Keratinocyte (primary cell): ENCODE data around the gene BRINP3. TPM values are rescaled to one million over a fixed set of nuclear protein-coding genes. Genes with fewer than 3 reads are reported as not detected.

Source experiments
- DNase-seq: peaks from one replicate; pipeline ENCODE4 v3.0.0-alpha.2; 2011; ENCODE audit warnings: low read depth, missing footprints, low spot score
- FAIRE-seq: peaks from 2 replicates; lab custom pipeline; 2011; peaks lifted over from hg19 to GRCh38; lab: Jason Lieb, UNC
- H2AFZ ChIP-seq: 2 replicates; pipeline ENCODE4 v1.6.0; 2012; ENCODE audit warnings: low read length, control low read depth, inconsistent platforms; ENCODE audit not compliant: control insufficient read depth
- H3K27ac ChIP-seq: 2 replicates; pipeline ENCODE4 v1.5.1; 2011; ENCODE audit warnings: low read length; ENCODE audit not compliant: control insufficient read depth, insufficient read depth
- H3K27me3 ChIP-seq: 3 replicates; pipeline ENCODE4 v1.6.0; 2011; ENCODE audit warnings: low read length; ENCODE audit not compliant: control insufficient read depth, insufficient read depth; ENCODE audit errors: extremely low read depth
- H3K36me3 ChIP-seq, 2 experiments: 2 replicates in 1 of 2; 3 replicates in 1 of 2; pipeline ENCODE4 v1.5.1; 2011; ENCODE audit warnings: low read length in 2 of 2, mild to moderate bottlenecking in 1 of 2; ENCODE audit not compliant: control insufficient read depth in 2 of 2, insufficient read depth in 2 of 2; ENCODE audit errors: extremely low read depth in 1 of 2
- H3K4me1 ChIP-seq: 3 replicates; pipeline ENCODE4 v1.5.1; 2011; ENCODE audit warnings: low read length; ENCODE audit not compliant: control insufficient read depth, insufficient read depth; ENCODE audit errors: extremely low read depth
- H3K4me2 ChIP-seq: 3 replicates; pipeline ENCODE4 v1.6.0; 2011; ENCODE audit warnings: low read depth, low read length; ENCODE audit not compliant: control insufficient read depth, insufficient read depth; ENCODE audit errors: extremely low read depth
- H3K4me3 ChIP-seq, 3 experiments: fragments of 200-600 bp in 1 of 3; sonication (generic) in 1 of 3; 2 replicates in 2 of 3; 3 replicates in 1 of 3; pipeline ENCODE4 v1.5.1; 2011 to 2016; ENCODE audit warnings: low read length in 3 of 3, mild to moderate bottlenecking in 3 of 3, control low read depth in 2 of 3, inconsistent platforms in 1 of 3, low read depth in 1 of 3, mixed read lengths in 1 of 3, mixed run types in 1 of 3, moderate library complexity in 1 of 3; ENCODE audit not compliant: control insufficient read depth in 2 of 3, insufficient read depth in 2 of 3; ENCODE audit errors: extremely low read depth in 1 of 3
- H3K79me2 ChIP-seq: 2 replicates; pipeline ENCODE4 v1.6.0; 2012; ENCODE audit warnings: low read length; ENCODE audit not compliant: control insufficient read depth, insufficient read depth
- H3K9ac ChIP-seq: 3 replicates; pipeline ENCODE4 v1.6.0; 2011; ENCODE audit warnings: low read length; ENCODE audit not compliant: control insufficient read depth, insufficient read depth; ENCODE audit errors: extremely low read depth
- H3K9me1 ChIP-seq: 3 replicates; pipeline ENCODE4 v1.6.0; 2011; ENCODE audit warnings: low read length; ENCODE audit not compliant: control insufficient read depth, insufficient read depth; ENCODE audit errors: extremely low read depth
- H3K9me3 ChIP-seq: 2 replicates; pipeline ENCODE4 v1.5.1; 2012; ENCODE audit warnings: low read depth, low read length; ENCODE audit not compliant: control insufficient read depth
- H4K20me1 ChIP-seq: 3 replicates; pipeline ENCODE4 v1.6.0; 2011; ENCODE audit warnings: low read length; ENCODE audit not compliant: control insufficient read depth, insufficient read depth; ENCODE audit errors: extremely low read depth
- CTCF ChIP-seq, 3 experiments: IDR thresholded peaks in 1 of 3; conservative IDR thresholded peaks in 1 of 3; optimal IDR thresholded peaks in 1 of 3; 2 replicates in 2 of 3; 3 replicates in 1 of 3; pipeline versions ENCODE3 to v1.5.1; 2011; ENCODE audit warnings: low read length in 3 of 3, mild to moderate bottlenecking in 3 of 3, moderate library complexity in 2 of 3, control low read depth in 1 of 3, inconsistent platforms in 1 of 3; ENCODE audit not compliant: insufficient read depth in 2 of 3; ENCODE audit errors: extremely low read depth in 1 of 3
- EZH2 ChIP-seq: IDR thresholded peaks from one replicate; pipeline ENCODE4 v1.6.1; 2012; ENCODE audit warnings: inconsistent platforms, mild to moderate bottlenecking, low read length, moderate library complexity
- dilution Hi-C: fragments of 300-500 bp; cut with MboI; formaldehyde crosslinking; loops from one replicate; pipeline ENCODE4 v1.7.0; 2020; ENCODE audit warnings: low sequenced_read_pairs; ENCODE audit not compliant: extremely low pct_ligation_motif_present
- polyA minus RNA-seq, 3 experiments: library from RNA; depleted of rRNA, polyadenylated mRNA; stranded (reverse); fragments of >200 nt; gene quantifications; 1 replicate in 1 of 3; 2 replicates in 1 of 3; 3 replicates in 1 of 3; pipeline ENCODE4 v1.2.3, GENCODE V29; 2011
- polyA plus RNA-seq, 5 experiments: library from polyadenylated mRNA; depleted of rRNA in 3 of 5; stranded (reverse) in 3 of 5; stranded (forward) in 1 of 5; unstranded in 1 of 5; fragments of >200 nt; gene quantifications; 1 replicate in 1 of 5; 2 replicates in 3 of 5; 3 replicates in 1 of 5; pipeline versions ENCODE4 v1.2.1 to v1.2.3, GENCODE V29; 2011 to 2012; ENCODE audit warnings: missing spikeins in 2 of 5, low read depth in 1 of 5, low replicate concordance in 1 of 5

The BRINP3 gene
- not detected in 3 replicates for polyA plus RNA-seq
- not detected for polyA plus RNA-seq (2011; ENCODE audit: low read depth)
- polyA plus RNA-seq (2011; cell fraction: cytosol; rRNA removed), result not detected in 2 replicates
- not detected in 2 replicates for polyA plus RNA-seq (2011; cell fraction: nucleus; rRNA removed)
- polyA plus RNA-seq (2012; ENCODE audit: low replicate concordance), result not detected in 2 replicates
- polyA minus RNA-seq, result not detected in 3 replicates
- polyA minus RNA-seq (2011; cell fraction: cytosol; rRNA and poly(A)+ RNA removed), result not detected
- polyA minus RNA-seq (2011; cell fraction: nucleus; rRNA and poly(A)+ RNA removed), result not detected in 2 replicates

DNA sequence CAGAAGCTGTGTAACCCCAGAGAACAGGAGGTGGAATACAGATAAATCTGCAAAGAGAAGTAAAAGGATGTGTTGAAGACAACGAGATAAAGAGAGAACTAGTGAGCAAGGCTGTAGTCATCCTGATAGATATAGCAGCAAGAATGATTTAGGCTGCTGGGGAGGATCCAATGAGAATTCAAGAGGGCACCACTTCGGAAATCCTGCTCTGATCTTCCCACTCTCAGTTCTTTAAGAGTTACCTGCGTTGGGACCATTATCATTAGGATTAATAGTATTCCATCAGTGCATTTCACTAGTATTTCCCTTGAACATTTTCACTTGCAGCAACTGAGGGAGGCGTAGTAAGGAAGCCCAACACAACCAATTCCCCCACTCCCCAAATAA lies at the start of gene BRINP3:
Gene BRINP3 (minus strand): TSS at position 103 of the 387 bp plus-strand sequence.
- DNase-seq, result no peak
- no peaks in the 10 kb centered on the region for H3K79me2 ChIP-seq

DNA sequence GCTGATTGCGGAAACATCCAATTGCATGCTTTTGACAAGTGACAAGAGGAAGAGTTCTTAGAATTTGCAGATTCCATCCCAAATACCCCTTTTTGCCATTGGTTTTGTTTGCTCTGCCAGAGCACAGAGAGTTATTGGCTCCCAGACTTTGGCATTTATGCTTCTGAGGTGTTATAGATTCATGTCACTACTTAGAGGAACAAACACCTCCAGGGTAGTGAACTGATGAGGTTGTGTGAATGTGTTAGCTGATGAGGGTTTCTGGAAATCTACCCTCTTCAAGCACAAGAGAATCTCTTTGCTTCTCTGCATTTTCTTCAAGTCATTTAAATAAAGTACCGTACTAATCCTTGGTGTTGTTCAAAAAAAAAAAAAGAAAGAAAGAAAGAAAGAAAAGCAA lies 33.9 kb upstream of the BRINP3 start:
- dilution Hi-C loops, result no loop called here
- FAIRE-seq, result no peak
- no peaks in the 10 kb centered on the region for H3K27me3 ChIP-seq

More for the DNA sequence above, at the start of gene BRINP3:
- peak within 1 kb of the TSS; percentile 68 for H3K4me2 ChIP-seq
- dilution Hi-C loops, result no loop called here
- TF ChIP-seq EZH2 (no peak), CTCF (optimal IDR thresholded peaks at IDR 0.05 in 1 of 3, IDR thresholded peaks at IDR 0.05 in 1 of 3, conservative IDR thresholded peaks at IDR 0.05 in 1 of 3; ENCODE audit: extremely low read depth in 1 of 3, insufficient read depth in 2 of 3, low read length in 3 of 3) (no peak)
- H4K20me1 ChIP-seq, result no peaks in the 10 kb centered on the region
- no peaks in the 10 kb centered on the region for H3K9me3 ChIP-seq
- no peaks in the 10 kb centered on the region for H3K9me1 ChIP-seq
- H3K9ac ChIP-seq, result no peak within 1 kb of the TSS
- FAIRE-seq, result no peak
- H3K36me3 ChIP-seq, result no peaks in the 10 kb centered on the region
- peaks cover 6% of the 10 kb centered on the region for H3K4me1 ChIP-seq
- peak within 1 kb of the TSS; percentile 62 for H2AFZ ChIP-seq
- H3K27ac ChIP-seq, result no peak within 1 kb of the TSS
- peaks cover 42% of the 10 kb centered on the region for H3K27me3 ChIP-seq
- H3K4me3 ChIP-seq, result peak within 1 kb of the TSS; percentile 28 to 50 (median 36)

More for the DNA sequence above, 33.9 kb upstream of the BRINP3 start:
- Histone ChIP-seq H3K4me2 (no peak overlapping the region), H4K20me1 (no peaks in the 10 kb centered on the region), H3K4me1 (no peaks in the 10 kb centered on the region), H3K27ac (no peak overlapping the region), H3K36me3 (no peaks in the 10 kb centered on the region), H3K79me2 (no peaks in the 10 kb centered on the region), H3K9me1 (no peaks in the 10 kb centered on the region), H3K4me3 (no peak overlapping the region), H3K9me3 (no peaks in the 10 kb centered on the region), H3K9ac (no peak overlapping the region), H2AFZ (no peak overlapping the region)
- no peak for DNase-seq
- TF ChIP-seq CTCF (optimal IDR thresholded peaks at IDR 0.05 in 1 of 3, IDR thresholded peaks at IDR 0.05 in 1 of 3, conservative IDR thresholded peaks at IDR 0.05 in 1 of 3; ENCODE audit: extremely low read depth in 1 of 3, insufficient read depth in 2 of 3, low read length in 3 of 3) (no peak), EZH2 (no peak)
